Measurements from ENCODE around the gene HOXC9.

The HOXC9 gene

DNA sequence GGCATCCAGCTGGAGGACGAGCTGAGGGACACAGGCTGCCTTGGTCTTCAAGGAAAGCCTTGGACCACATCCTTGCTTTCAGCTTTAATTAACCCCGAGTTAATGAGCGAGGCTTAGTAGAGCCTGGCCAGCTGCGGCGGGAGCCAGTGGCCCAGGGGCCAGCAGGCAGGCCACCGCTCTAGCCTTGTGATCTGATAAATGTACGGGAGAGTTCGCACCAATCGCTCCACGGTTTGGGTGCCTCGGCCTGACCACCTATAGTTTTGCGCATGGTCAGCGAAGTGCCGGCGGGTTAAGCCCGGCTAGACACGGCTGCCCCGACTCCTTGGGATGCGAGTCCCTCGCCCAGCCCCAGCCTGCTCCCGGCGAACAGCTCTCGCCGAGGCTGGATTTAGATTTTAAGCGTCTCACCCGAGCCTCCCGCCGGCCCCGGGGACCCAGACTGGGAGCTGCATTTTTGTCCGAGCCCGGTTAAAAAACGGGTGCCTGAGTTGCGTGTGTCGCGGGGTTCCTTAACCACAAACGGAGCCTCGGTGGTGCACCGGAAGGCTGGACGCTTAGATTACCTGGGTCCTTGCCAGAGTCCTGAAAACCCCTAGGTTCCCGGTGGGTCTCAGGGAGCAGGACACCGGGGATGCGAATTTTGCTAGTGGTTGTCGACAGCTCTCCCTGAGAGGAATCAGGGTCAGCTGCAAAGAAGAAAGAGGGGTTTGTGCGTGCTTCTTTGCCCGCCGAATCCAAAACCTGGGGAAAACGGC is 48.2 kb upstream of the HOXC9 start:
- H3K79me2 ChIP-seq (ENCODE audit: insufficient read depth, low read length): no peaks in the 10 kb centered on the region
- no peaks in the 10 kb centered on the region for H3F3A ChIP-seq (ENCODE audit: insufficient read depth)
- no peak overlapping the region for H3K4me2 ChIP-seq (ENCODE audit: low read depth, low read length, poor library complexity, severe bottlenecking)
- TF ChIP-seq EZH2phosphoT487 (conservative IDR thresholded peaks at IDR 0.05; ENCODE audit: low read length): no peak
- TF ChIP-seq, protein P1, sequence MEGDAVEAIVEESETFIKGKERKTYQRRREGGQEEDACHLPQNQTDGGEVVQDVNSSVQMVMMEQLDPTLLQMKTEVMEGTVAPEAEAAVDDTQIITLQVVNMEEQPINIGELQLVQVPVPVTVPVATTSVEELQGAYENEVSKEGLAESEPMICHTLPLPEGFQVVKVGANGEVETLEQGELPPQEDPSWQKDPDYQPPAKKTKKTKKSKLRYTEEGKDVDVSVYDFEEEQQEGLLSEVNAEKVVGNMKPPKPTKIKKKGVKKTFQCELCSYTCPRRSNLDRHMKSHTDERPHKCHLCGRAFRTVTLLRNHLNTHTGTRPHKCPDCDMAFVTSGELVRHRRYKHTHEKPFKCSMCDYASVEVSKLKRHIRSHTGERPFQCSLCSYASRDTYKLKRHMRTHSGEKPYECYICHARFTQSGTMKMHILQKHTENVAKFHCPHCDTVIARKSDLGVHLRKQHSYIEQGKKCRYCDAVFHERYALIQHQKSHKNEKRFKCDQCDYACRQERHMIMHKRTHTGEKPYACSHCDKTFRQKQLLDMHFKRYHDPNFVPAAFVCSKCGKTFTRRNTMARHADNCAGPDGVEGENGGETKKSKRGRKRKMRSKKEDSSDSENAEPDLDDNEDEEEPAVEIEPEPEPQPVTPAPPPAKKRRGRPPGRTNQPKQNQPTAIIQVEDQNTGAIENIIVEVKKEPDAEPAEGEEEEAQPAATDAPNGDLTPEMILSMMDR (IDR thresholded peaks at IDR 0.05; ENCODE audit: insufficient read depth, low read length, poor library complexity, severe bottlenecking): no peak
- H3K4me3 ChIP-seq (ENCODE audit: insufficient read depth, low read length, poor library complexity, severe bottlenecking): no peak overlapping the region
- no peaks in the 10 kb centered on the region for H3K36me3 ChIP-seq (ENCODE audit: low read length)
- H2AFZ ChIP-seq (ENCODE audit: low read depth, low read length, severe bottlenecking): no peak overlapping the region
- H3K27ac ChIP-seq (ENCODE audit: low read depth, low read length): no peak overlapping the region
- no peak overlapping the region for H3K9ac ChIP-seq (ENCODE audit: low read length)
- H4K20me1 ChIP-seq (ENCODE audit: low read depth, low read length): no peaks in the 10 kb centered on the region
- H3K27me3 ChIP-seq (ENCODE audit: low read length): no peaks in the 10 kb centered on the region
- no peaks in the 10 kb centered on the region for H3K9me2 ChIP-seq (replicated peaks; ENCODE audit: insufficient read depth, low read length)
- H3K9me3 ChIP-seq (ENCODE audit: insufficient read depth, low read length): no peaks in the 10 kb centered on the region

DNA sequence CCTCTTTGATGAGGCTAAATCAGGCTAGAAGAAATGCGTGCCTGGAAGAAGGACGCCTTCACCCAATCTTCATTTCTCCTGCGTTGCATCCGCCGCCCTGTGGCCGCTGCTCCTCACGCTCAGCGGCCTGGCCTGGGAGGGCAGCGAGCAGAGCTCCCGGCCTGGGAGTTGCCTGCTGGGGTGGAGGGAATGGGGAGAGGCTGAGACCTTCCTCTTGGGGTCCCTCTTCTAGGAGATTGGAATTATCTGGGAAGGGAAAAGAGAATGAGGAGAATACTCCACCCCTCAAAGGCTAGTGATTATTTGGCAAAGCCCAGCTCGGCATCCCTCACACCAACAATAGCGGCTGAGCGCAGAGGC is 47.6 kb upstream of the HOXC9 start:
- no peaks in the 10 kb centered on the region for H3K27me3 ChIP-seq (ENCODE audit: low read length)
- TF ChIP-seq EZH2phosphoT487 (conservative IDR thresholded peaks at IDR 0.05; ENCODE audit: low read length): no peak
- TF ChIP-seq, protein P1 (IDR thresholded peaks at IDR 0.05; ENCODE audit: insufficient read depth, low read length, poor library complexity, severe bottlenecking): no peak
- no peaks in the 10 kb centered on the region for H3K36me3 ChIP-seq (ENCODE audit: low read length)
- H4K20me1 ChIP-seq (ENCODE audit: low read depth, low read length): no peaks in the 10 kb centered on the region
- H3K9me2 ChIP-seq (replicated peaks; ENCODE audit: insufficient read depth, low read length): no peaks in the 10 kb centered on the region
- no peak overlapping the region for H3K4me3 ChIP-seq (ENCODE audit: insufficient read depth, low read length, poor library complexity, severe bottlenecking)
- no peaks in the 10 kb centered on the region for H3K79me2 ChIP-seq (ENCODE audit: insufficient read depth, low read length)
- no peak overlapping the region for H3K9ac ChIP-seq (ENCODE audit: low read length)
- no peak overlapping the region for H3K4me2 ChIP-seq (ENCODE audit: low read depth, low read length, poor library complexity, severe bottlenecking)
- H3K9me3 ChIP-seq (ENCODE audit: insufficient read depth, low read length): no peaks in the 10 kb centered on the region
- H3F3A ChIP-seq (ENCODE audit: insufficient read depth): no peaks in the 10 kb centered on the region
- no peak overlapping the region for H2AFZ ChIP-seq (ENCODE audit: low read depth, low read length, severe bottlenecking)
- H3K27ac ChIP-seq (ENCODE audit: low read depth, low read length): no peak overlapping the region

DNA sequence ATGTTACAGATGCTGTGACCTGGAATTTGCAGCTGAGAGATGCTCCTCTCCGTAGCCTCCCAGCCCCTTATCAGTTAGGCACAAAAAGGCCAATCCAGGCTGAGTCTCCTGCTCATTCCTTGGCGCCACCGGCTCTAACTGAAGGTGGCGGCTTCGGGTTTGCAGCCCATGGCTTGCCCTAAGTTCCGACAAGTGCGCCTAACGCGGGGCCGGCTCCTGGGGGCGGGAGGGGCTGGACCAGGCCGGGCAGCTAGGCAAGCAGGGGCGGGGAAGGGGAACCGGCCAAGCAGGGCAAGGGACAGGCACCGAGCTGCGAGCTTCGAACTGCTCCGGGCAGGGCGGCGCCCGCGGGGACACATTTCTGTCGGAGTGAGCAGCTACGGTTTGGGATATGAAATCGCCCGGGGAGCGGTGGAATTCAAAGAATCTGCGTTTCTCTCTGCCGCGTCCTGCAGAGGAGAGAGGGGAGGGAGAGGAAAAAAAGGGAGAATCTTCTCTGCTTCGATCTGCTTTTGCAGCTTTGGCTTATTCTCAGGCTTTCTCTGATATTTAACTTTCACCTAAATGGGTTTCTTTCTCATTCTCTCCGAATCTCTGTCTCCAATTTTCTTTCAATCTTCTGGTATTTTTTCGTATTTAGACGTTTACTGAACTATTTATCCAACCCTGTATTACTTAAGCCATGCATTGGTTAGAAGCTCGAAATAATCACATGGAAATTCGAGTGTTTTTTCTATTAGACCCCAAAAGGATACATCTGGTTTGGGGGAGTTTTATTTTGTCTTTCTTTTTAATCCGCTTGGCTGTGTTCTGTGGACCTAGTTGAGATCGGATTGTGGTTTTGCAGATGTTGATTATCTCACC is 46.9 kb upstream of the HOXC9 start:
- H3K27me3 ChIP-seq (ENCODE audit: low read length): no peaks in the 10 kb centered on the region
- no peak overlapping the region for H3K9ac ChIP-seq (ENCODE audit: low read length)
- H3K9me2 ChIP-seq (replicated peaks; ENCODE audit: insufficient read depth, low read length): no peaks in the 10 kb centered on the region
- H3K9me3 ChIP-seq (ENCODE audit: insufficient read depth, low read length): no peaks in the 10 kb centered on the region
- no peak overlapping the region for H3K4me3 ChIP-seq (ENCODE audit: insufficient read depth, low read length, poor library complexity, severe bottlenecking)
- no peak overlapping the region for H2AFZ ChIP-seq (ENCODE audit: low read depth, low read length, severe bottlenecking)
- H3F3A ChIP-seq (ENCODE audit: insufficient read depth): no peaks in the 10 kb centered on the region
- H3K27ac ChIP-seq (ENCODE audit: low read depth, low read length): no peak overlapping the region
- no peaks in the 10 kb centered on the region for H3K36me3 ChIP-seq (ENCODE audit: low read length)
- no peak overlapping the region for H3K4me2 ChIP-seq (ENCODE audit: low read depth, low read length, poor library complexity, severe bottlenecking)
- H3K79me2 ChIP-seq (ENCODE audit: insufficient read depth, low read length): no peaks in the 10 kb centered on the region
- TF ChIP-seq, protein P1 (IDR thresholded peaks at IDR 0.05; ENCODE audit: insufficient read depth, low read length, poor library complexity, severe bottlenecking): no peak
- TF ChIP-seq EZH2phosphoT487 (conservative IDR thresholded peaks at IDR 0.05; ENCODE audit: low read length): no peak
- no peaks in the 10 kb centered on the region for H4K20me1 ChIP-seq (ENCODE audit: low read depth, low read length)
